Measurements from ENCODE around the gene MRPS30. TPM values are rescaled to one million over a fixed set of nuclear protein-coding genes. Genes with fewer than 3 reads are reported as not detected.
"Not testable (repeated sequence)": the region's sequence is repeated elsewhere in the genome, so short reads cannot be mapped to it uniquely, and the experiment has no call there.

Gene MRPS30
- total and polyA plus RNA-seq, 2 experiments from 2014 or later: 86.1 to 156 TPM

DNA sequence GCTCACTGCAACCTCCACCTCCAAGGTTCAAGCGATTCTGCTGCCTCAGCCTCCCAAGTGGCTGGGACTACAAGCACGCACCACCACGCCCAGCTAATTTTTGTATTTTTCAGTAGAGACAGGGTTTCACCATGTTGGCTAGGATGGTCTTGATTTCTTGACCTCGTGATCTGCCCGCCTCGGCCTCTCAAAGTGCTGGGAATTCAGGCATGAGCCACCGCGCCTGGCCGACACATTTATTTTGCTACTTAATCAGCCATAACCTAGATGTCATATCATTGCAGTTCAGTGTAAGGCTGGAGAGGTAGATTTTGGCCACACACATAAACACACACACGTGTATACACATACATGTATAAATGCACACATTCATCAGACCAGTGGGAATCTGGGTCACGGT is 36.4 kb upstream of the MRPS30 start:
- not testable (repeated sequence) for H3K27ac ChIP-seq (ENCODE audit: low read depth); H3K9me3 Mint-ChIP-seq; H3K27ac Mint-ChIP-seq; ATAC-seq; H3F3A ChIP-seq (replicated peaks; ENCODE audit: low read depth); H3K4me1 Mint-ChIP-seq; H3K9me2 ChIP-seq (ENCODE audit: insufficient read depth); H3K27me3 ChIP-seq (ENCODE audit: insufficient read depth); H3K4me3 Mint-ChIP-seq; H3K36me3 ChIP-seq (ENCODE audit: insufficient read depth); H3K36me3 Mint-ChIP-seq (ENCODE audit: low read depth); H3K79me2 ChIP-seq (replicated peaks; ENCODE audit: insufficient read depth); DNase-seq (ENCODE audit: low spot score); H2AFZ ChIP-seq; H3K4me3 ChIP-seq; H3K4me1 ChIP-seq (ENCODE audit: insufficient read depth); H4K20me1 ChIP-seq (replicated peaks; ENCODE audit: insufficient read depth); H3K27me3 Mint-ChIP-seq (ENCODE audit: insufficient read depth, low read depth, poor library complexity); H3K4me2 ChIP-seq

DNA sequence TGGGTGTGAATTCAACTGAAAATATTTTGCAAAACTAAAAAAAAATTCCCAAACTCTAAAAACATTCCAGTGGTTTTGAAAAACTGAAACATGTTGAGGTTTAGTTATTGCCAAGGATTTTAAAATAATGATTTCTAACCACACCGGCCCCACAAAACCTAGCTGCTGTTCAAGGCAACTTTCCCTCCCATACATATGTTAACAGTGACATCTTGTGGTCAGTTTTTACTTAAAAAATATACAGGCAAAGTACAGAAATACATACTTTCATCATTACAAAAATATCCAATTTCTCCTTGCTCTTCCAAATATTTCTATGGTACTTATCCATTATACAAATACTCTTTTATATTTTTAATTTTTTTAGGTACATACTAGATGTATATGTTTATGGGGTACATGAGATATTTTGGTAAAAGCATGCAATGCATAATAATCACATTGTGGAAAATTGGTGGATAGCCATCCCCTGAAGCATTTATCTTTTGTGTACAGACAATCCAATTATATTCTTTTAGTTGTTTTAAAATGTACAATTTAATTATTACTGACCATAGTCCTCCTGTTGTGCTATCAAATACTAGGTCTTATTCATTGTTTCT is 34.4 kb upstream of the MRPS30 start:
- TF ChIP-seq, protein P1, sequence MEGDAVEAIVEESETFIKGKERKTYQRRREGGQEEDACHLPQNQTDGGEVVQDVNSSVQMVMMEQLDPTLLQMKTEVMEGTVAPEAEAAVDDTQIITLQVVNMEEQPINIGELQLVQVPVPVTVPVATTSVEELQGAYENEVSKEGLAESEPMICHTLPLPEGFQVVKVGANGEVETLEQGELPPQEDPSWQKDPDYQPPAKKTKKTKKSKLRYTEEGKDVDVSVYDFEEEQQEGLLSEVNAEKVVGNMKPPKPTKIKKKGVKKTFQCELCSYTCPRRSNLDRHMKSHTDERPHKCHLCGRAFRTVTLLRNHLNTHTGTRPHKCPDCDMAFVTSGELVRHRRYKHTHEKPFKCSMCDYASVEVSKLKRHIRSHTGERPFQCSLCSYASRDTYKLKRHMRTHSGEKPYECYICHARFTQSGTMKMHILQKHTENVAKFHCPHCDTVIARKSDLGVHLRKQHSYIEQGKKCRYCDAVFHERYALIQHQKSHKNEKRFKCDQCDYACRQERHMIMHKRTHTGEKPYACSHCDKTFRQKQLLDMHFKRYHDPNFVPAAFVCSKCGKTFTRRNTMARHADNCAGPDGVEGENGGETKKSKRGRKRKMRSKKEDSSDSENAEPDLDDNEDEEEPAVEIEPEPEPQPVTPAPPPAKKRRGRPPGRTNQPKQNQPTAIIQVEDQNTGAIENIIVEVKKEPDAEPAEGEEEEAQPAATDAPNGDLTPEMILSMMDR (conservative IDR thresholded peaks at IDR 0.05; ENCODE audit: low read depth in 2 of 2): peak; percentile 64 to 77
- TF ChIP-seq, protein P2, sequence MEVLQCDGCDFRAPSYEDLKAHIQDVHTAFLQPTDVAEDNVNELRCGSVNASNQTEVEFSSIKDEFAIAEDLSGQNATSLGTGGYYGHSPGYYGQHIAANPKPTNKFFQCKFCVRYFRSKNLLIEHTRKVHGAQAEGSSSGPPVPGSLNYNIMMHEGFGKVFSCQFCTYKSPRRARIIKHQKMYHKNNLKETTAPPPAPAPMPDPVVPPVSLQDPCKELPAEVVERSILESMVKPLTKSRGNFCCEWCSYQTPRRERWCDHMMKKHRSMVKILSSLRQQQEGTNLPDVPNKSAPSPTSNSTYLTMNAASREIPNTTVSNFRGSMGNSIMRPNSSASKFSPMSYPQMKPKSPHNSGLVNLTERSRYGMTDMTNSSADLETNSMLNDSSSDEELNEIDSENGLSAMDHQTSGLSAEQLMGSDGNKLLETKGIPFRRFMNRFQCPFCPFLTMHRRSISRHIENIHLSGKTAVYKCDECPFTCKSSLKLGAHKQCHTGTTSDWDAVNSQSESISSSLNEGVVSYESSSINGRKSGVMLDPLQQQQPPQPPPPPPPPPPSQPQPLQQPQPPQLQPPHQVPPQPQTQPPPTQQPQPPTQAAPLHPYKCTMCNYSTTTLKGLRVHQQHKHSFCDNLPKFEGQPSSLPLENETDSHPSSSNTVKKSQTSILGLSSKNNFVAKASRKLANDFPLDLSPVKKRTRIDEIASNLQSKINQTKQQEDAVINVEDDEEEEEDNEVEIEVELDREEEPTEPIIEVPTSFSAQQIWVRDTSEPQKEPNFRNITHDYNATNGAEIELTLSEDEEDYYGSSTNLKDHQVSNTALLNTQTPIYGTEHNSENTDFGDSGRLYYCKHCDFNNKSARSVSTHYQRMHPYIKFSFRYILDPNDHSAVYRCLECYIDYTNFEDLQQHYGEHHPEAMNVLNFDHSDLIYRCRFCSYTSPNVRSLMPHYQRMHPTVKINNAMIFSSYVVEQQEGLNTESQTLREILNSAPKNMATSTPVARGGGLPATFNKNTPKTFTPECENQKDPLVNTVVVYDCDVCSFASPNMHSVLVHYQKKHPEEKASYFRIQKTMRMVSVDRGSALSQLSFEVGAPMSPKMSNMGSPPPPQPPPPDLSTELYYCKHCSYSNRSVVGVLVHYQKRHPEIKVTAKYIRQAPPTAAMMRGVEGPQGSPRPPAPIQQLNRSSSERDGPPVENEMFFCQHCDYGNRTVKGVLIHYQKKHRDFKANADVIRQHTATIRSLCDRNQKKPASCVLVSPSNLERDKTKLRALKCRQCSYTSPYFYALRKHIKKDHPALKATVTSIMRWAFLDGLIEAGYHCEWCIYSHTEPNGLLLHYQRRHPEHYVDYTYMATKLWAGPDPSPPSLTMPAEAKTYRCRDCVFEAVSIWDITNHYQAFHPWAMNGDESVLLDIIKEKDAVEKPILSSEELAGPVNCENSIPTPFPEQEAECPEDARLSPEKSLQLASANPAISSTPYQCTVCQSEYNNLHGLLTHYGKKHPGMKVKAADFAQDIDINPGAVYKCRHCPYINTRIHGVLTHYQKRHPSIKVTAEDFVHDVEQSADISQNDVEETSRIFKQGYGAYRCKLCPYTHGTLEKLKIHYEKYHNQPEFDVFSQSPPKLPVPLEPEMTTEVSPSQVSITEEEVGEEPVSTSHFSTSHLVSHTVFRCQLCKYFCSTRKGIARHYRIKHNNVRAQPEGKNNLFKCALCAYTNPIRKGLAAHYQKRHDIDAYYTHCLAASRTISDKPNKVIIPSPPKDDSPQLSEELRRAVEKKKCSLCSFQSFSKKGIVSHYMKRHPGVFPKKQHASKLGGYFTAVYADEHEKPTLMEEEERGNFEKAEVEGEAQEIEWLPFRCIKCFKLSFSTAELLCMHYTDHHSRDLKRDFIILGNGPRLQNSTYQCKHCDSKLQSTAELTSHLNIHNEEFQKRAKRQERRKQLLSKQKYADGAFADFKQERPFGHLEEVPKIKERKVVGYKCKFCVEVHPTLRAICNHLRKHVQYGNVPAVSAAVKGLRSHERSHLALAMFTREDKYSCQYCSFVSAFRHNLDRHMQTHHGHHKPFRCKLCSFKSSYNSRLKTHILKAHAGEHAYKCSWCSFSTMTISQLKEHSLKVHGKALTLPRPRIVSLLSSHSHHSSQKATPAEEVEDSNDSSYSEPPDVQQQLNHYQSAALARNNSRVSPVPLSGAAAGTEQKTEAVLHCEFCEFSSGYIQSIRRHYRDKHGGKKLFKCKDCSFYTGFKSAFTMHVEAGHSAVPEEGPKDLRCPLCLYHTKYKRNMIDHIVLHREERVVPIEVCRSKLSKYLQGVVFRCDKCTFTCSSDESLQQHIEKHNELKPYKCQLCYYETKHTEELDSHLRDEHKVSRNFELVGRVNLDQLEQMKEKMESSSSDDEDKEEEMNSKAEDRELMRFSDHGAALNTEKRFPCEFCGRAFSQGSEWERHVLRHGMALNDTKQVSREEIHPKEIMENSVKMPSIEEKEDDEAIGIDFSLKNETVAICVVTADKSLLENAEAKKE (CRISPR knock-in tag; IDR thresholded peaks at IDR 0.05): no peak
- TF ChIP-seq EZH2 (IDR thresholded peaks at IDR 0.05; ENCODE audit: low read depth, unreplicated experiment): no peak
- TF ChIP-seq STAT1 (IDR thresholded peaks at IDR 0.05; ENCODE audit: unreplicated experiment): no peak
- DNase-seq (ENCODE audit: low spot score) (peak; percentile 78), ATAC-seq (no peak; the same call in 2 of the 3 replicates)
- no peaks in the 10 kb centered on the region for H3K36me3 ChIP-seq (ENCODE audit: insufficient read depth)
- H3K27me3 ChIP-seq (ENCODE audit: insufficient read depth): no peaks in the 10 kb centered on the region
- H3K4me2 ChIP-seq: no peak overlapping the region
- Mint-ChIP-seq H3K4me1 (no peaks in the 10 kb centered on the region), H3K4me3 (no peak overlapping the region), H3K9me3 (no peaks in the 10 kb centered on the region), H3K27me3 (ENCODE audit: insufficient read depth, low read depth, poor library complexity) (no peaks in the 10 kb centered on the region), H3K36me3 (ENCODE audit: low read depth) (no peaks in the 10 kb centered on the region), H3K27ac (no peak overlapping the region)
- no peak overlapping the region for H3K4me3 ChIP-seq
- no peaks in the 10 kb centered on the region for H4K20me1 ChIP-seq (replicated peaks; ENCODE audit: insufficient read depth)
- H3K4me1 ChIP-seq (ENCODE audit: insufficient read depth): no peaks in the 10 kb centered on the region
- H2AFZ ChIP-seq: no peak overlapping the region
- H3F3A ChIP-seq (replicated peaks; ENCODE audit: low read depth): no peaks in the 10 kb centered on the region
- H3K27ac ChIP-seq (ENCODE audit: low read depth): no peak overlapping the region
- H3K9me2 ChIP-seq (ENCODE audit: insufficient read depth): no peaks in the 10 kb centered on the region
- H3K79me2 ChIP-seq (replicated peaks; ENCODE audit: insufficient read depth): no peaks in the 10 kb centered on the region
